Activated CD8-positive, alpha-beta memory T cell treated with anti-CD3 and anti-CD28 coated beads, Interleukin-2, amount 50 U/mL, for 24 hours (primary cell): ENCODE results near the gene POLR2I.
A peak's percentile ranks its signal among the peaks of the same experiment; 100 is the strongest.
"Not testable (repeated sequence)": the region's sequence is repeated elsewhere in the genome, so short reads cannot be mapped to it uniquely, and the experiment has no call there.

Experiments
- DNase-seq: peaks from one replicate; pipeline ENCODE4 v3.0.0-alpha.2; 2020; ENCODE audit errors: extremely low read depth

POLR2I gene

GRCh38 chr19:36134867-36135266 lies 20.2 kb upstream of the POLR2I start:
- not testable (repeated sequence) for DNase-seq

- not testable (repeated sequence) for DNase-seq
Measured at GRCh38 chr19:36131221-36131620, 16.5 kb upstream of the POLR2I start.

- DNase-seq: no peak
Measured at GRCh38 chr19:36128392-36128736, 13.7 kb upstream of the POLR2I start.

GRCh38 chr19:36125557-36125956 lies 10.9 kb upstream of the POLR2I start:
- DNase-seq: no peak

- DNase-seq: no peak
Measured at GRCh38 chr19:36121486-36122124, 6.9 kb upstream of the POLR2I start.

GRCh38 chr19:36120984-36121358 lies 6.3 kb upstream of the POLR2I start:
- no peak for DNase-seq

GRCh38 chr19:36120092-36120983 lies 5.7 kb upstream of the POLR2I start:
- DNase-seq: no peak

- no peak for DNase-seq
Measured at GRCh38 chr19:36116344-36116637, 1.6 kb upstream of the POLR2I start.

- DNase-seq: peak; percentile 82
Measured at GRCh38 chr19:36115453-36116343, 1.0 kb upstream of the POLR2I start, which contains the start of gene TBCB. Gene TBCB, plus strand, starts transcription at chr19:36115468. Its CDS starts 93 bp downstream, at chr19:36115561.

GRCh38 chr19:36113894-36114720 lies 568 bp downstream of the POLR2I start:
- no peak for DNase-seq

- no peak for DNase-seq
Measured at GRCh38 chr19:36113425-36113824, 1.2 kb downstream of the POLR2I start.

GRCh38 chr19:36112678-36113077 lies 2.0 kb downstream of the POLR2I start:
- no peak for DNase-seq

GRCh38 chr19:36111200-36111539 lies 3.5 kb downstream of the POLR2I start:
- DNase-seq: no peak

- DNase-seq: no peak
Measured at GRCh38 chr19:36110487-36111199, 4.0 kb downstream of the POLR2I start, which contains the start of gene OVOL3. Gene OVOL3, plus strand, starts transcription at chr19:36111143. Its CDS starts 60 bp downstream, at chr19:36111203.

GRCh38 chr19:36108684-36109083 lies 6.0 kb downstream of the POLR2I start:
- DNase-seq: no peak

GRCh38 chr19:36106991-36107390 lies 7.7 kb downstream of the POLR2I start:
- DNase-seq: no peak

GRCh38 chr19:36106441-36106840 lies 8.2 kb downstream of the POLR2I start:
- no peak for DNase-seq

GRCh38 chr19:36103842-36104552 lies 10.7 kb downstream of the POLR2I start:
- no peak for DNase-seq

GRCh38 chr19:36103040-36103626 lies 11.5 kb downstream of the POLR2I start:
- no peak for DNase-seq
